NCI-H2227 (cell line): ENCODE data around the gene MFN1.

Experiments
- DNase-seq: peaks from one replicate; lab custom pipeline; 2025; ENCODE audit not compliant: unreplicated experiment; lab: John Stamatoyannopoulos, UW

MFN1 gene

GRCh38 chr3:179336345-179336929 lies 11.1 kb upstream of the MFN1 start:
- DNase-seq, result no peak

- DNase-seq, result no peak
Observed at GRCh38 chr3:179348325-179349013, 960 bp downstream of the MFN1 start.

DNA sequence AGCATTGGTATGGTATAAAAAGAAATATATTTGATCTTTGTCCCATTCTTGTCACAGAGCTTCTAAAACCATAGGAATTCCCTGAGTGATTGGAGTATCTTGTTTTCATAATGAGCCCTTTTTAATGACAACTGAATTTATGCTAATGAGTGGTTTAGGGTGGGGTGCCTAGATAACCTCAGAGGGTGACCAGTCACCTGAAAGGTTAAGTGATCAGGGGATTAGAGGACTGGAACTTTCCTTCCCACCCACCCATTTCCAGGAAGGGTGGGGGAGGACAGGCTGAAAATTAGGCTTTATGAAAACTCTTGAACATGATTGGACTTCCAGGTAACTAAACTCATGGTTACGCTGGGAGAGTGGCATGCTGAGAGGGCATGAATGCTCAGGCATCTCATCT lies 8.5 kb downstream of the MFN1 start:
- no peak for DNase-seq

GRCh38 chr3:179363332-179363731 lies 15.8 kb downstream of the MFN1 start:
- no peak for DNase-seq

GRCh38 chr3:179369621-179370020 lies 22.1 kb downstream of the MFN1 start:
- DNase-seq, result no peak

- no peak for DNase-seq
Observed at GRCh38 chr3:179373938-179374337, 26.4 kb downstream of the MFN1 start.

GRCh38 chr3:179375091-179375999 lies 27.8 kb downstream of the MFN1 start:
- DNase-seq, result no peak

- DNase-seq, result no peak
Observed at GRCh38 chr3:179376474-179376873, 29.0 kb downstream of the MFN1 start.

- no peak for DNase-seq
Observed at GRCh38 chr3:179391906-179392305, 44.4 kb downstream of the MFN1 start.

DNA sequence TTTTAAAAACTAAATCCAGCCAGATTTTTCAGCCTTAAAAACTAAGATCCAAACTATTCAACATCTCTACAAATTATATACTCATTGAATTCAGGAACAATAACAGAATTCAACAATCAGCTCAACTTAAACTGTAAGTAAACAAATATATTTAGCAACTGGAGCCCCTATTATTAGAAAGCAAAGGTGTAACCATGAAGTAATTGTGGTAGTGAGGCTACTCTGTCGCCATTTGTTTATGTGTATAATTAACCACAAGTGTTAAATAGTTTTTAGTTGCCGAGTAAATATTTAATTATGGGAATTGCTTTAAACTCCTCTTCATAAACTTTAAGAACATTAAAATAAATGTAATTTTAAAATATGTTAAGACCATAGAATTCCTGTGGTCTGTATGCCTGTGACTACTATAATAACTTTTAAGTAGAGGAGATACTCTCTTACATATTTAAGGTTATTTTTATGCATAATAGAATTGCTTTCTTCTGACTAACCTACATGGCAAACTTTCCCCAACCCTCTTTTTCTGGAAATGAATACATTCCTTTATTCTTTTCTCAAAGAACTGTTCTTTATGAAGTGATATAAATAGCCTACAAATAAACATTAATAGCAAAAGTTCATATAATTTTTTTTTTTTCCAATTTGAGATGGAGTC lies 51.2 kb downstream of the MFN1 start:
- no peak for DNase-seq

DNA sequence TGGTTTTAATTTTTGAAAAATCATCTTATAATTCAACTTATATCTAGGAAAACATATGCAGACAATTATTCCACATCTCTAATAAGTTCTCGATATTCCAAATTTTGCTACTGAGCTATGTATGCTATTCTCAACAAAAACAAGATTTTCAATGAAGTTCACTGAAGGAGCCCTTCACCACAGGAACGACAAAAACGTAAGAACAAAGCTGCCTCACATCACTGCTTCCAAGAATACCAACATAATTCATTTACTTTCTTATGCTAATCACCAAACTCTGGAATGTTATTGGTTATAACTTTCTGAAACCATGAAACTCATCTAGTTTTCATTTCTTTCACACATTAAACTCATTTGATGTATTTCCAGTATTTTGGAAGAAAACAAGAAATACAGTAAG lies 54.1 kb downstream of the MFN1 start:
- no peak for DNase-seq

GRCh38 chr3:179402963-179403362 lies 55.5 kb downstream of the MFN1 start:
- DNase-seq, result no peak

DNA sequence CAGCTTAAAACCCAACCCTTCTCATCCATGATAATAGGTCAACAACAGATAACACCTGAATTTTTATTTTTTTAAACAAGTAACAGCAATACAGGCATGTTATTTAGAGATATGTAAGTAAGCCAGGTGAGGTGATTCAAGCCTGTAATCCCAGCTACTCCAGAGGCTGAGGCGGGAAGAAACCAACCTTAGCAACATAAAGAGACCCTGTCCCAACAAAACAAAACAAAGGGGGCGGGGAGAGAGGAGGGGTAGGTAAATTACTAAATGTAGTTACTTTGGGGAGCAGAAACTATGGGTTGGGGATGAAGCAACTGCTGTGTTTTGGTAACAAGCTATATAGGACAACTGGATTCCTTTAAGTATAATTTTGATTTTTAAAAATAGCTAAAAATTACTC lies 56.8 kb downstream of the MFN1 start:
- no peak for DNase-seq

DNA sequence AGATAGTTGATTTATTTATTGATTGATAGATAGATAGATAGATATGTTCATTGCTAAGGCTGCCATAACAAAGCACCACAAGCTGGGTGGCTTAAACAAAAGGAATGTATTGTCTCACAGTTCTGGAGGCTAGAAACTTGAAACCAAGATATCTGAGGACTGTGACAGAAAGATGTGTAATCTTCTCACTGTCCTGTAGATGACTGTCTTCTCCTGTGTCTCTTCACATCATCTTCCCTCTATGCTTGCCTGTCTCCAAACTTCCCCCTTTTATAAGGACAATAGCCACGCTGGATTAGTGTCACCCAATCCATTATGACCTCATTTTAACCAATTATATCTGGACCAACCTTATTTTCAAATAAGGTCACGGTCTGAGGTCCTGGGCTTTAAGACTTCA lies 62.8 kb downstream of the MFN1 start:
- no peak for DNase-seq

GRCh38 chr3:179410999-179411398 lies 63.5 kb downstream of the MFN1 start:
- no peak for DNase-seq

- DNase-seq, result no peak
Observed at GRCh38 chr3:179414804-179415203, 67.3 kb downstream of the MFN1 start.

DNA sequence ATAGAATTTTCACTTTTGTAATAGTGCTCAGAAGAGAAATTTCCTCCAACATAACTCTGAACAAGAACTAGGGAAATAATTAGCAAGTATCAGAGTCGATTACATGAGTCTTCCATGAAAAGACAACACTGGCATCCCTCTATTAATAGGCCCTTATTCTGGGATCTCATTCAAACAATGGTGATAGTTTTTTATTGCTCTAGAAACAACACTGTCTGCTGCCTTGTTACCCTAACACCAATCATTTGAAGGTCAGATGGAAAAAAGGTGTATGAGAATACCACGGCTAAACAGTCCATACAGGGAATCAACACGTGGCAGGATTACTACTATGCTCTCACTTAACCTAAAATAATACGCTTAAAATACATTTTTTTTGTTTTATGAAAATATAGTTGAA lies 67.9 kb downstream of the MFN1 start:
- no peak for DNase-seq

DNA sequence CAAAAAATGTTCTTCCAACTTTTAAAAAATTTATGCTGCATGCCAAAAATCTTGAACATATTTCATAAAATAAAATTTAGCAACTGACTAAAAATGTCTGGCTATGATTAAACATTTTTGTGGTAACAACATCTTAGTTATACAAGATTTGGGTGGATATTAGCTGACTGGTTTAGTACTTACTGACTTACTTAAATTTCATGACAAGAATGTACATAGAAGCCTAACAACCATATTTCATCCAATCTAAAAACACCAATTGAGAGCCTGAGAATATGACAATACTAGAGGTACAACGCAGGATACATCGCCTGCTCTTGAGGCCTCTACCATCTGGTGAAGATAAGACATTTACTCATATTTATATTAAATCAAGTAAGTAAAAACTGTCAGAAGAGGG lies 69.2 kb downstream of the MFN1 start:
- no peak for DNase-seq

DNA sequence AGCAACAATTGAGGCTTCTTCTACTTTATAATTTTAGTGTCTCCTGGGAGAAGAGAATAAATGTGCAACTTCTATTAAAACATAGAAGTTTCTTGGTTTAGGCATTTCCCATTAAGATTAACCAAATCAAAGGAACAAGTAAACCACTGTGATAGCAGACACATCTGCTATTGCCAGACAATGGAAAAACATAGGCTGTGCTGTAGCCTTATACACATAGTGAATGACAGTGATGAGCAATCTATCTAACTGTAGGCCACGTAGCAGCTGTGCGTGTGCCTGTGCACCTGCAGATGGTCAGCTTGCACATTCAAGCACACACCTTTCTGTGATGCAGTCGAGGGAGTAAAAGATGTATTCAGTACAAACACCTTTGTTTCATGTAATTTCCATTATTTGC lies 71.1 kb downstream of the MFN1 start:
- peak; percentile 11 for DNase-seq

- DNase-seq, result peak; percentile 6
Observed at GRCh38 chr3:179421500-179421899, 74.0 kb downstream of the MFN1 start.

DNA sequence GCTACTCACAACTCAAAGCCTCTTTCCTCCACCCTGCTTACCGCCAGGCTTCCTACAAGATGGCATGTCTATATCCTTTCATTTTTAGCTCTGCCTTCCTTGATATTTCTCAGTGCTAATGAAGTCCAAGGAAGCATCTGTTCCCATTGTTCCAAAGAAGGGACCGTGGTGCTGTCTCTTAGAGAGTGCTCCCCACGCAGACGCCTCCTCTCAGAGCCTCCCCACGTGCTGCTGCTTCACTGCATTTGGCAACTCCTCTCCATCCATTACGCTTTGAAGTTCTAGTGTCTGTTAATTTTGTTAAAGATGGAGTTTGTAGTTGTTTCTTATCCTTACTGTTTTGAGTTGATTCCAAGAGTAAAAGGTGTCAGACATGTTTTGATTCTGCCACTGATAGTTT lies 77.6 kb downstream of the MFN1 start:
- DNase-seq, result no peak
